Activated T-cell treated with anti-CD3 and anti-CD28 coated beads, Interleukin-2, amount 50 U/mL, for 72 hours (primary cell): ENCODE data around the gene H1-8. TPM values are rescaled to one million over a fixed set of nuclear protein-coding genes. Genes with fewer than 3 reads are reported as not detected.

Experiments used
- total RNA-seq, 2 donors: library from RNA; stranded (reverse); gene quantifications; one replicate each; pipeline ENCODE4 v1.2.3, GENCODE V29; 2022

Gene H1-8
- total RNA-seq, 2 donors from 2014 or later: not detected

Other genes with a start within 250 kb of the H1-8 start
- 1 to 10 TPM; 1.0 to 1.4 TPM for gene EFCAB12, start 114.5 kb upstream of the H1-8 start, total RNA-seq
- gene MBD4, start 103.2 kb upstream of the H1-8 start, total RNA-seq: 10 to 100 TPM; 55.3 to 60.9 TPM
- 10 to 100 TPM; 20.5 to 26.9 TPM for gene IFT122, start 103.0 kb upstream of the H1-8 start, total RNA-seq
- gene RHO, start 14.5 kb upstream of the H1-8 start, total RNA-seq: not detected
- gene PLXND1, start 63.5 kb downstream of the H1-8 start, total RNA-seq: 1 to 10 TPM; 4.1 to 4.2 TPM